Stomach (tissue), 9 donors: ENCODE results near the gene KIF1A. TPM values are rescaled to one million over a fixed set of nuclear protein-coding genes. Genes with fewer than 3 reads are reported as not detected.

Experiments used
- DNase-seq, 2 donors: peaks; one replicate each; pipeline versions ENCODE4 v3.0.0 to v3.0.0-alpha.2; 2013 to 2019
- H3K27ac ChIP-seq, 5 donors: fragments of 200-600 bp in 4 of 5; sonication (generic) in 4 of 5; one replicate each; pipeline ENCODE4 v1.5.1; 2013 to 2019; ENCODE audit warnings: mild to moderate bottlenecking in 1 of 5, moderate library complexity in 1 of 5
- H3K27me3 ChIP-seq, 3 donors: fragments of 200-600 bp; sonication (generic); one replicate each; pipeline ENCODE4 v1.5.1; 2017 to 2019; ENCODE audit warnings: mixed run types in 1 of 3
- H3K36me3 ChIP-seq, 4 donors: fragments of 200-600 bp; sonication (generic); 1 replicate in 3 of 4; 2 replicates in 1 of 4; pipeline ENCODE4 v1.5.1; 2016 to 2019
- H3K4me1 ChIP-seq, 4 donors: fragments of 200-600 bp; sonication (generic); one replicate each; pipeline ENCODE4 v1.5.1; 2016 to 2019
- H3K4me3 ChIP-seq, 4 donors: fragments of 200-600 bp; sonication (generic) in 3 of 4; one replicate each; pipeline ENCODE4 v1.5.1; 2016 to 2019; ENCODE audit warnings: mild to moderate bottlenecking in 1 of 4
- H3K9me3 ChIP-seq, 4 donors: fragments of 200-600 bp; sonication (generic); one replicate each; pipeline ENCODE4 v1.5.1; 2016 to 2019
- EP300 ChIP-seq: sonication (generic); formaldehyde crosslinking; IDR thresholded peaks from one replicate; pipeline ENCODE4 v1.6.1; 2017; ENCODE audit warnings: antibody characterized with exemption
- POLR2A ChIP-seq, 4 donors: fragments of 450-650 bp; IDR thresholded peaks; one replicate each; pipeline ENCODE4 v1.6.1; 2016; ENCODE audit warnings: antibody characterized with exemption in 4 of 4, control low read depth in 2 of 4, mild to moderate bottlenecking in 1 of 4, moderate library complexity in 1 of 4
- POLR2AphosphoS5 ChIP-seq, 3 donors: sonication (generic); formaldehyde crosslinking; IDR thresholded peaks; one replicate each; pipeline ENCODE4 v1.6.1; 2016; ENCODE audit warnings: antibody characterized with exemption in 3 of 3
- WGBS, 5 donors: extraction: QIAGEN DNeasy Blood & Tissue Kit in 3 of 5; methylation state at CpG; one replicate each; pipeline versions ENCODE4 v1.1.5 to v1.1.7; 2013 to 2018; 5-methylcytosine and 5-hydroxymethylcytosine counted together
- intact Hi-C: fragments of 100-400 bp; cut with DNase I; formaldehyde crosslinking; loops from one replicate; pipeline ENCODE4 v1.15.1; 2023; ENCODE audit warnings: low total_unique reads
- polyA plus RNA-seq, 3 donors: library from polyadenylated mRNA; stranded (reverse); fragments of 200-250 nt; gene quantifications; one replicate each; pipeline ENCODE4 v1.2.3, GENCODE V29; 2013
- total RNA-seq, 5 donors: library from RNA; depleted of rRNA; stranded (reverse); fragments of >200 nt; gene quantifications; one replicate each; pipeline versions ENCODE4 v1.1.0 to v1.2.3, GENCODE V29; 2014 to 2016
- TF ChIP-seq, protein P1 (sequence below), 7 experiments: fragments of 450-650 bp in 4 of 7; fragments of 200-600 bp in 3 of 7; sonication (generic) in 3 of 7; IDR thresholded peaks; one replicate each; pipeline ENCODE4 v1.5.1; 2016 to 2019; ENCODE audit warnings: antibody characterized with exemption in 7 of 7, control low read depth in 2 of 7, mild to moderate bottlenecking in 1 of 7
- donor health status: healthy with polysubstance abuse.
- donor health status: Bipolar disorder and iron deficiency.
- donor health status: healthy.

KIF1A gene
- total and polyA plus RNA-seq, 8 donors, result 0.15 to 12.5 (median 2.5) TPM

DNA sequence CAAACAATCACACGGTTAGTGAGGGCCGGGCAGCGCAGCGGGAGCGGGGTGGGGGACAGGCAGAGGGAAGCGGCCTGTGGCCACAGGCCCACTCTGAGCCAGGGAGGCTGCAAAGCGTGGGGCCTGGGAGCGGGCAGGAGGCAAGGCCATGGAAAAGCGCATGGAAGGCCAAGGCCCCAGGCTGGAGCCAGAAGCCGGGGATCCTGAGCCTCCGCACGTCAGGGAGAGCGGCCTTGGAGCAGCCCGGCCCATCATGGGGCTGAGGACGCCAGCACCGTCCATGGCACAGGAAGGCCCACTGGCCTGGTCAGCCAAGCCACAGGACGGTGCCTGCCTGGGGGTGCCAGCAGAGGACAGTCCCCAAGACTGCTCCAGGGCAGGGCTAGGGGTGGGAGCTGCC lies 85.3 kb downstream of the KIF1A start:
- H3K27ac ChIP-seq, result no peak overlapping the region
- TF ChIP-seq, protein P1, sequence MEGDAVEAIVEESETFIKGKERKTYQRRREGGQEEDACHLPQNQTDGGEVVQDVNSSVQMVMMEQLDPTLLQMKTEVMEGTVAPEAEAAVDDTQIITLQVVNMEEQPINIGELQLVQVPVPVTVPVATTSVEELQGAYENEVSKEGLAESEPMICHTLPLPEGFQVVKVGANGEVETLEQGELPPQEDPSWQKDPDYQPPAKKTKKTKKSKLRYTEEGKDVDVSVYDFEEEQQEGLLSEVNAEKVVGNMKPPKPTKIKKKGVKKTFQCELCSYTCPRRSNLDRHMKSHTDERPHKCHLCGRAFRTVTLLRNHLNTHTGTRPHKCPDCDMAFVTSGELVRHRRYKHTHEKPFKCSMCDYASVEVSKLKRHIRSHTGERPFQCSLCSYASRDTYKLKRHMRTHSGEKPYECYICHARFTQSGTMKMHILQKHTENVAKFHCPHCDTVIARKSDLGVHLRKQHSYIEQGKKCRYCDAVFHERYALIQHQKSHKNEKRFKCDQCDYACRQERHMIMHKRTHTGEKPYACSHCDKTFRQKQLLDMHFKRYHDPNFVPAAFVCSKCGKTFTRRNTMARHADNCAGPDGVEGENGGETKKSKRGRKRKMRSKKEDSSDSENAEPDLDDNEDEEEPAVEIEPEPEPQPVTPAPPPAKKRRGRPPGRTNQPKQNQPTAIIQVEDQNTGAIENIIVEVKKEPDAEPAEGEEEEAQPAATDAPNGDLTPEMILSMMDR (IDR thresholded peaks at IDR 0.05), result no peak
- TF ChIP-seq POLR2AphosphoS5 (IDR thresholded peaks at IDR 0.05), result no peak
- TF ChIP-seq EP300, result no peak
- no peak for TF ChIP-seq POLR2A (IDR thresholded peaks at IDR 0.05)
- no peak for DNase-seq
- intact Hi-C loops, result no loop called here
- H3K9me3 ChIP-seq, result no peaks in the 10 kb centered on the region
- WGBS, 5 donors, result 91 to 93% (median 91%) methylated on average over 9 to 17 of the region's 17 CpGs
- H3K36me3 ChIP-seq, result no peaks in the 10 kb centered on the region
- no peak overlapping the region for H3K4me3 ChIP-seq
- peaks cover 0 to 45% (median 14%) of the 10 kb centered on the region in 3 donors for H3K27me3 ChIP-seq
- H3K4me1 ChIP-seq, result peaks cover 0 to 4% (median 0%) of the 10 kb centered on the region in 4 donors

DNA sequence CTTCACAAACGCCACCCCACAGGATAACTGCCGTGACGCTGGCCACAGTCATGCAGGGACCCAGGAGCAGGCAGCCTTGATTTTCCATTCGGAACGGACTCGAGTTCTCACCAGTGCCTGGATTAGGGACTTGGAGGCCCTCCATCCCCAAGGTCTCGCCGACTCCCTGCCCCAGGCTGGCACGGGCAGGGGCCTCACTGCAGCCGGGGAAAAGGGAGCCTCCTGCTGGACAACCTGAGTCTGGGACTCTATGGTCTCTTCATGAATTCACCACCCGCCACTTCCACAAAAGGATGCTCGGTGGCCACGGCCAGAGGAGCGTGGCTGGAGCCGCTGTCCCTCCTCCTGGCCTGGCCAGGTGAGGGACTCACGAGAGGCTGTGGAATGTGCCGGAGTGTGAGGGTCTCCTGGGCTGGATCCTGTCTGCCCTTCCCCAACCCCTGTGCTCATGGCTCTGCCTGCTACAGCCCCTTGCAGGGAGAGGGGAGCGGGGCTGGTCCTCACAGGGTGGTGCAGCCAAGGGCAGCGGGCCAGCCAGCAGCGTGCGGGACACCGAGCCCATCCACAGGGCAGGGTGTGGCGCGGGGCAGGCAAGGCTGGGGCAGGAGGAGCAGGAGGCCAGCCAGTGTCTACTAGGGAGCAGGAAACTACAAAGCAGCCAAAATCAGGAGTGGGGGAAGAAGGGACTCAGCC lies 86.1 kb downstream of the KIF1A start:
- WGBS, 5 donors, result 70 to 78% (median 73%) methylated on average over 11 to 24 of the region's 24 CpGs
- TF ChIP-seq EP300 (no peak), POLR2A (IDR thresholded peaks at IDR 0.05) (no peak), POLR2AphosphoS5 (IDR thresholded peaks at IDR 0.05) (no peak)
- TF ChIP-seq, protein P1 (IDR thresholded peaks at IDR 0.05), result no peak
- H3K4me3 ChIP-seq, result no peak overlapping the region
- peaks cover 0 to 53% (median 14%) of the 10 kb centered on the region in 3 donors for H3K27me3 ChIP-seq
- DNase-seq, result peak in 1 of 2 donors; percentile 19
- peaks cover 0 to 4% (median 0%) of the 10 kb centered on the region in 4 donors for H3K4me1 ChIP-seq
- H3K9me3 ChIP-seq, result no peaks in the 10 kb centered on the region
- intact Hi-C loops, result no loop called here
- H3K36me3 ChIP-seq, result no peaks in the 10 kb centered on the region
- H3K27ac ChIP-seq, result no peak overlapping the region

DNA sequence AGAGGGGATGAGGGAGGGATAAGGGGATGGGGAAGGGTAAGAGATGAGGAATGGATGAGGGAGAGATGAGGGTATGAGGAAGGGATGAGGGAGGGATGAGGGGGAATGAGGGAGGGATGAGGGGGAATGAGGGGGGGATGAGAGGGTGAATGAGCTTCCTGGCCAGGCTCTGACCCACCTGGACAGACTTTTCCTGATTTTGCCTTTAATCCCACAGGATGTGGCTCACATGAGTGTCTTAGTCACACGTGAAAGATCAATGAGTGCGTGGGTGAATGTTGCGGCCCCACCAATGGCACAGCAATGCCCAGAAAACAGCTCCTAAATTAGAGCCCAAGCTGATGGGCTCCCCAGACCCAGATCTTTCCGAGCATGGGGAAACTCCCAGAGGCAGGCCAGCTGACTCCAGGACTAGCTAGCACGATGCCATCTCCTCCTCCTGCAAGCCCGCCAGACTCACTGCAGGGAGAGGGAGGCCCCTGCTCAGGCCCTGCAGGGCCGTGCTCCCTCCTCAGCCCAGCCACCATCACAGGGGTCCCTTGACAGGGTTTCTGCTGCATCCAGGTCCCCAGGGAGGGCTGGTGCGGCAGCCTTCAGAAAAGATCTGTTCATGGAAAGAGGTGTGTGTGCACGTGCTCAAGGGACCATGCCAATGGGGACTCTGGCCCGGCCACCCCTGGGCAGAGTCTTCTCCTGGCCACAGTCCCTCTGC lies 87.0 kb downstream of the KIF1A start:
- no peak overlapping the region for H3K27ac ChIP-seq
- peaks cover 0 to 4% (median 0%) of the 10 kb centered on the region in 4 donors for H3K4me1 ChIP-seq
- peaks cover 0 to 60% (median 14%) of the 10 kb centered on the region in 3 donors for H3K27me3 ChIP-seq
- no peak for TF ChIP-seq POLR2A (IDR thresholded peaks at IDR 0.05)
- TF ChIP-seq, protein P1 (IDR thresholded peaks at IDR 0.05), result no peak
- no peak for TF ChIP-seq EP300
- no peak for TF ChIP-seq POLR2AphosphoS5 (IDR thresholded peaks at IDR 0.05)
- DNase-seq, result no peak
- H3K9me3 ChIP-seq, result no peaks in the 10 kb centered on the region
- intact Hi-C loops, result no loop called here
- no peaks in the 10 kb centered on the region for H3K36me3 ChIP-seq
- no peak overlapping the region for H3K4me3 ChIP-seq
- 77 to 83% (median 82%) methylated on average over 7 to 10 of the region's 10 CpGs for WGBS, 5 donors

DNA sequence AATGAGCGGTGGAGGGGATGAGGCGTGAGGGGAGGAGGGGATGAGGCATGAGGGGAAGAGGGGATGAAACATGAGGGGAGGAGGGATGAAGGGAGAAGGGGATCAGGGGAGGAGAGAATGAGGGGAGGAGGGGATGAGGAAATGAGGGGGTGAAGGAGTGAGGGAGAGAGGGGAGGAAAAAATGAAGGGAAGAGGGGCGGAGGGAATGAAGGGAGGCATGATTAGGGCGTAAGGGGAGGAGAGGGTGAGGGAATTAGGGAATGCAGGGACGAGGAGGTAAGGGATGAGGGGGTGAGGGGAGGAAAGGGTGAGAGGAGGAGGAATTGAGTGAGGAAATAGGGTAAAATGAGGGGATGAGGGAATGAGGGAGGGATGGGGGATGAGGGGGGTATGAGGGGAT lies 87.8 kb downstream of the KIF1A start:
- TF ChIP-seq, protein P1 (IDR thresholded peaks at IDR 0.05), result no peak
- TF ChIP-seq POLR2A (IDR thresholded peaks at IDR 0.05), result no peak
- no peak for TF ChIP-seq EP300
- TF ChIP-seq POLR2AphosphoS5 (IDR thresholded peaks at IDR 0.05), result no peak
- peaks cover 0 to 64% (median 14%) of the 10 kb centered on the region in 3 donors for H3K27me3 ChIP-seq
- H3K36me3 ChIP-seq, result no peaks in the 10 kb centered on the region
- H3K4me1 ChIP-seq, result peaks cover 0 to 4% (median 0%) of the 10 kb centered on the region in 4 donors
- H3K4me3 ChIP-seq, result no peak overlapping the region
- H3K27ac ChIP-seq, result no peak overlapping the region
- DNase-seq, result no peak
- no peaks in the 10 kb centered on the region for H3K9me3 ChIP-seq
- intact Hi-C loops, result no loop called here
- WGBS, 5 donors, result 75 to 88% (median 81%) methylated on average over 5 of the region's 5 CpGs
